ENCODE measurements around the gene TUBB8B.
"Not testable (repeated sequence)": the region's sequence is repeated elsewhere in the genome, so short reads cannot be mapped to it uniquely, and the experiment has no call there.

TUBB8B gene

DNA sequence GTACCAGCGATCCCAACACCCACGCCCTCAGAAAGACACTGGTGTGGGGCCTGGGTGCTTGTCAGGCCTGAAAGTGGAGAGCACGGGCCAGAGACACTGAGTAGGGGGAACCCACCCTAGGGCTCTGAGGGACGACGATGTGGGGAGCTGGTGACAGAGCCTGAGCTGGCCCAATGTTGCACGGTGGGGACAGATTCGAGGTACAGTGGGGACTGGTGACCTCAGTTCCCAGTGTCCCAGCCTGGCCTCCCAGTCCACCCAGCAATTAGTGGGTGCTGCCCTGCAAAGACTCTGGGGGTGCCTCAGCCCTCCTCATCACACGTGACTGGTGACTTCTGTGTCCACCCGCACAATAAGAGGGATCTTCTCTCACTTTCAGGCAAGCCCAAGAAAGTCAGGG, 36.6 kb downstream of the TUBB8B start:
- DNase-seq (ENCODE audit: low read depth in 3 of 3) = not testable (repeated sequence)

DNA sequence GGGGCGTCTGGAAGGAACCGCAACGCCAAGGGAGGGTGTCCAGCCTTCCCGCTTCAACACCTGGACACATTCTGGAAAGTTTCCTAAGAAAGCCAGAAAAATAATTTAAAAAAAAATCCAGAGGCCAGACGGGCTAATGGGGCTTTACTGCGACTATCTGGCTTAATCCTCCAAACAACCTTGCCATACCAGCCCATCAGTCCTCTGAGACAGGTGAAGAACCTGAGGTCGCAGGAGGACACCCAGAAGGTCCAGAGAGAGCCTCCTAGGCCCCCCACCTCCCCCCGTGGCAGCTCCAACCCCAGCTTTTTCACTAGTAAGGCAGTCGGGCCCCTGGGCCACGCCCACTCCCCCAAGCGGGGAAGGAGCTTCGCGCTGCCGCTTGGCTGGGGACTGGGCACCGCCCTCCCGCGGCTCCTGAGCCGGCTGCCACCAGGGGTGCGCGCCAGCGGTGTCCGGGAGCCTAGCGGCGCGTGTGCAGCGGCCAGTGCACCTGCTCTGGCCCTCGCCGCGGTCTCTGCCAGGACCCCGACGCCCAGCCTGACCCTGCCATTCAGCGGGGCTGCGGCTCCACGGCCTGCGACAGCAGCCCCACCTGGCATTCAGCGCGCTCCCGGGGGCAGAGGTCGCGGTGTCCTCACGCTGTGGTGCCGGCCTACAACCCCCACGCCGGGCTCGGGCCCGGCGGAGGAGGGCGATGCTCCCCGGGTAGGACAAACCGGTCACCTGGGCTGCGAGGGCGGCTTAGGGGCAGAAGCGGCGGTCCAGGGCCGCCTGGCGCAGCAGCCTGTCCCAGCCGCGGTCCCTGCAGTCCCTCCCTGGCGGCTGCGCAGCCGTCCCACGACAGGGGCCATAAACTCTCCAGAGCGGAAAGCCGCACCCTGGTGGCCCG, 37.8 kb downstream of the TUBB8B start:
- DNase-seq (ENCODE audit: low read depth in 3 of 3) = not testable (repeated sequence)

DNA sequence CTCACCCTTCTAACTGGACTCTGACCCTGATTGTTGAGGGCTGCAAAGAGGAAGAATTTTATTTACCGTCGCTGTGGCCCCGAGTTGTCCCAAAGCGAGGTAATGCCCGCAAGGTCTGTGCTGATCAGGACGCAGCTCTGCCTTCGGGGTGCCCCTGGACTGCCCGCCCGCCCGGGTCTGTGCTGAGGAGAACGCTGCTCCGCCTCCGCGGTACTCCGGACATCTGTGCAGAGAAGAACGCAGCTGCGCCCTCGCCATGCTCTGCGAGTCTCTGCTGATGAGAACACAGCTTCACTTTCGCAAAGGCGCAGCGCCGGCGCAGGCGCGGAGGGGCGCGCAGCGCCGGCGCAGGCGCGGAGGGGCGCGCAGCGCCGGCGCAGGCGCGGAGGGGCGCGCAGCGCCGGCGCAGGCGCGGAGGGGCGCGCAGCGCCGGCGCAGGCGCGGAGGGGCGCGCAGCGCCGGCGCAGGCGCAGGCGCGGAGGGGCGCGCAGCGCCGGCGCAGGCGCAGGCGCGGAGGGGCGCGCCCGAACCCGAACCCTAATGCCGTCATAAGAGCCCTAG, 38.7 kb downstream of the TUBB8B start:
- not testable (repeated sequence) for DNase-seq (ENCODE audit: low read depth in 3 of 3)

DNA sequence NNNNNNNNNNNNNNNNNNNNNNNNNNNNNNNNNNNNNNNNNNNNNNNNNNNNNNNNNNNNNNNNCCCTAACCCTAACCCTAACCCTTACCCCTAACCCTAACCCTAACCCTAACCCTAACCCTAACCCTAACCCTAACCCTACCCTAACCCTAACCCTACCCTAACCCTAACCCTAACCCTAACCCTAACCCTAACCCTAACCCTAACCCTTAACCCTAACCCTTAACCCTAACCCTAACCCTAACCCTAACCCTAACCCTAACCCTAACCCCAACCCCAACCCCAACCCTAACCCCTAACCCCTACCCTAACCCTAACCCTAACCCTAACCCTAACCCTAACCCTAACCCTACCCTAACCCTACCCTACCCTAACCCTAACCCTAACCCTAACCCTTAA, 39.5 kb downstream of the TUBB8B start:
- not testable (repeated sequence) for DNase-seq (ENCODE audit: low read depth in 3 of 3)

Measured in stimulated activated CD4-positive, alpha-beta T cell treated with anti-CD3 and anti-CD28 coated beads, TNF-alpha, amount 100 ng/mL, for 48 hours (primary cell).